Activated CD4-positive, alpha-beta T cell treated with anti-CD3 and anti-CD28 coated beads, Interleukin-10, Interleukin-2, amounts not matched to agents 100 ng/mL and 50 ng/mL, durations not matched to agents 16 hours and 8 hours (primary cell): ENCODE data around the gene CA11.
"Not testable (repeated sequence)": the region's sequence is repeated elsewhere in the genome, so short reads cannot be mapped to it uniquely, and the experiment has no call there.

Source experiments
- DNase-seq: peaks from one replicate; pipeline ENCODE4 v3.0.0-alpha.2; 2020

CA11 gene

GRCh38 chr19:48646001-48646721 is at the start of gene CA11:
Gene CA11, minus strand, starts transcription at chr19:48646187. Its CDS starts 555 bp downstream, at chr19:48645632.
- DNase-seq: peak; percentile 94

DNA sequence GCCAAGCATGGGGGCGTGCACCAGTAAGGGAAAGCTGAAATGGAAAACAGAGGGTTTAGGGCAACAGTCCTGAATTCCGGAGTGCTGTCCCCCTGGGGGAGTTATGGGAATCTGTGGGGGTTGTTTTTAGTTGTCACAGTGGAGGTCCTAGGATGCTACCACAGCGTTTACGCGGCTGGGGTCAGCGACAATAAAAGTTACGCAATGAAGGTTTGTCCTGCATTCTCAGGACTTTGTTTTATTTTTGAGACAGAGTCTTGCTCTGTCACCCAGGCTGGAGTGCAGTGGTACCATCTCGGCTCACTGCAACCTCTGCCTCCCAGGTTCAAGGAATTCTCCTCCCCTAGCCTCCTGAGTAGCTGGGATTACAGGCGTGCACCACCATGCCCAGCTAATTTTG is 47.6 kb upstream of the CA11 start:
- not testable (repeated sequence) for DNase-seq

DNA sequence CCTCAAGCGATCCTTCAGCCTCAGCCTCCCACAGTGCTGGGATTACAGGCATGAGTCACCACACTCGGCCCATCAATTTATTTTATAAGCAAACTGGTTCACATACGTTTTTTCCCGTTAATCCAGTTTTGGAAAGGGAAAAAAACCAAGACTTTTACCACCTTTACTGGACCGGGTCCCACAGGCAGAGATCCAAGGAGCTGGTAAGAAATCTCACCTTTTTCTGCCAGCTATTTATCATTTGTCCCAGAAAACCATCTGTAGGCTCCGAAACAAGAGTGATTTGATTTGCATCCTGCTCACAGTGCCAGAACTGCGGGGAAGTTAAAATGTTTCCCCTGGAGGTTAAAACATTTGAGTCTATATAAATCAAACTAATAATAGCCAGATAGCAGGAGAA is 43.5 kb upstream of the CA11 start:
- DNase-seq: no peak

DNA sequence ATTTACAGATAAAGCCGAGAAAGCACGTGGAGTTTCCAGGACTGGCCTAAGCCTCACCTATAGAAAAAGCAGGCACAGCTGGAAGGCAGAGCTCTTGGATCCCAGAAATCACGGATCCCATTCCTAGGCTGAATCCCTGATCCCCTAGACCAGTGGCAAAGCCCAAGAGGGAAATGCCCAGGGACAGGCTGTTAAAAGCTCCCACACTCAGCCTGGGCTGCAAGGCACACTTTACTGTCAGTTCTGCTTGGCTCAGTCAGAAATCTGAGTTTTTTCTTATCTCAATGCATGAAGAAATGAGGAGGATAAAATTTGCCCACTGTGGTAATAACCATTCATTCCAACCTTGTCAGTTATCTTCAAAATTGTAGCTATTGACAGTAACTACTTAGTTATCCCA is 41.8 kb upstream of the CA11 start:
- DNase-seq: no peak

GRCh38 chr19:48686637-48687036 is 40.6 kb upstream of the CA11 start:
- DNase-seq: not testable (repeated sequence)

DNA sequence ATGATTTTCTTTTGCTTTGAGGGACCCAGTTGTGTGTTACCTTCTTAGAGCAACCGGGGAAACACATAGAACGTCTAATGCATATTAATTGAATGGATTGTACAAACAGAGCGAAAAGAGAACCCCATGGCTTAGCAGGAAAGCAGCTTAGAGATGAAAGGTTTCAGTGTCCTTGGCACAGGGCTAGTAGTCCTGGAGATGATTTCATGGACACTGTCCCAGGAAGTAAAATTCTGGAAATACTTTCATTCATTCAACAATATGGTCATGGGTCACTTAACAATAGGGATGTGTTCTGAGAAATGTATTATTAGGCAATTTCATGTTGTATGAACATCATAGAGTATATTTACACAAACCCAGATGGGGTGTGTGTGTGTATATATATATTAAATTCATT is 40.1 kb upstream of the CA11 start:
- no peak for DNase-seq

- DNase-seq: no peak
These were observed 39.6 kb upstream of the CA11 start for GRCh38 chr19:48685583-48685982.

DNA sequence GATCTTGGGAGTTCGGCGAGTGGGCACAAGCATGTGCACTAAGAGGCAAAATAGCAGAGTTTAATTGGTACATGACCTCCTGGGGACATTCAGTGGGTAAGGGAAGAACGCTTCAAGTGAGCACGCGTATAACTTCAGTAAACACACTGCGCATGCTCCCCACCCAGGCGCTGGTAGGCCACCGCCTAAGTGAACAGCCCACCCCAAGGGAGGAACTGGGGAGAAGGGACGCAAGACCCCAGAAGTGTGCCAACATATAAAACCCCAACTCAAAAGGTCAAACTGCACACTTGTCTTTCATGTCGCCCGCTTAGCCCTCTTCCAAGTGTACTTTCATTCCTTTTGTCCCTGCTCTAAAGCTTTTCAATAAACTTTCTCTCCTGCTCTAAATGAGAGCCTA is 37.4 kb upstream of the CA11 start:
- peak; percentile 26 for DNase-seq

DNA sequence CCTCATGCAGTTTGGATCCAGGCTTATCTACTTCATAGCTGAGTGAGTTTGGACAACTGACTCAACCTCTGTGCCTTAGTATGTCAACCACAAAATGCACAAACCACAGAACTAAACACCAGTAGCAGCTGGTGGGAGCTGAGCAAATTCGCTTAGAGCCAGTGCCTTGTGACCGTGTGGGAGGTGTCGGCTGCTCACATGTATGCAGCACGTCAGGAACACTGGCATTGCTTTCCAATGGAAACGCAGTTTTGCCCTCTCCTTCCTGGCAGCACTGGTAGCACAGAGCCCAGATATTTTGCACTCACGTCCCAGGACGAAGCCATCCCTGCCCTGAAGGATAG is 35.1 kb upstream of the CA11 start:
- DNase-seq: peak; percentile 11

- no peak for DNase-seq
These were observed 34.6 kb upstream of the CA11 start for GRCh38 chr19:48680436-48681126.

DNA sequence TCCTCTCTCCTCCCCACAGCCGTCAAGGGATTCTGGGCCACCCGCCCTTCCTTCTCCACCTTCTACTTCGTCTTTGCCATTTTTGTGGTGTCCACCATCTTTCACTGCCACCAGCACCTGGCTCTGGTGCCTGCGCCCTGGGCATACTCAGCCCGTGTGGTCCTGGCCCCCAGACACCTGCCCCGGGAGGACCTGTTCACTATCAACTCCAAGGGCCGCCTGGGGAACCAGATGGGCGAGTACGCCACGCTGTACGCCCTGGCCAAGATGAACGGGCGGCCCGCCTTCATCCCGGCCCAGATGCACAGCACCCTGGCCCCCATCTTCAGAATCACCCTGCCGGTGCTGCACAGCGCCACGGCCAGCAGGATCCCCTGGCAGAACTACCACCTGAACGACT is 34.0 kb upstream of the CA11 start:
- not testable (repeated sequence) for DNase-seq

DNA sequence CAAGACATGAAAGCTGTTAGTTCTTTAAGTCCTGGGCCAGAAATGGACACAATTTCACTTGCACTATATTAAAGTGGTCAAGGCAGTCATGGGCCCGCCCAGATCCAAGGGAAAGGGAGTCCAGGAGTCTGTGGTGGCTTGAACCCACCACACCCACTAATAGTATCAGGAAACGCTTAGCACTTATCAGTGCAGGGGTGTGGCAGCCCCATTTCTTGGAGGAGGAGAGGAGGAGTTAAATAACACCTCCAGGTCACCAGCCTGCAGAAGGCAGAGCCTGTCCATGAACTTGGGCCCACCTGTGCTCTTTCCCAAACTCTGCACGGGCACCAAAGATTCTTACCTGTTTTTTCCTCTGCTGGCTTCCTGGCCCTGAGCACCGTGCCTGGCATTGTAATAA is 32.2 kb upstream of the CA11 start:
- no peak for DNase-seq

DNA sequence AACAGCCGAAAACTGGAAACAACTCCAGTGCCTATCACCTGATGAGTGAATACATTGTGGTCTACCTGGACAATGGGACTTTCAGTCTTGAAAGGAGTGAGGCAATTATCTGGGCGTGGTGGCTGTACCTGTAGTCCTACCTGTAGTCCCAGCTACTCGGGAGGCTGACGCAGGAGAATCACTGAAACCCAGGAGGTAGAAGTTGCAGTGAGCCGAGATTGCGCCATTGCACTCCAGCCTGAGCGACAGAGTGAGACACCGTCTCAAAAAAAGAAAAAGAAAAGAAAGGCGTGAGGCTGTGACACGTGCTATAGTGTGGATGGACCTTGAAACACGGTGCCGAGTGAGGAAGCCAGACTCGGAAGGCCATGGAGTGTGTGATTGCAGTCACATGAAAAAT is 30.9 kb upstream of the CA11 start:
- DNase-seq: no peak

DNA sequence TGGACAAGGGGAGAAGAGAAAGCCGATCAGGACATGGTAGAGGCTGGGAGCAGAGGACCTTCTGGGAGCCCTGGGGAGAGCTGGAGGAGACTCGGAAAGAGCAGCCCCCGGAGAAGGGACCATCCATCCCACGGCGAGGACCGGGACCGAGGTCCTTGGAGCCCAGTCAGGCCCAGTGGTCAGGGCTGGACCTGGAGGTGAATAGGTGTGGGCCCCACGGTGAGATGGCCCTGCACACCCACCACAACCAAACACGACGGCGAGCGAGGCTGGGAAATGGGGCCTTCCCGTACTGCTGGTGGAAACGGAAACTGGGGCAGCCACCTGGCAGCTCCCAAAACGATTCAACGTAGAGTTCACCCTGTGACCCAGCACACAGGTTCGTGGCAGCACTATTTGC is 30.5 kb upstream of the CA11 start:
- no peak for DNase-seq

- peak; percentile 83 for DNase-seq
These were observed 29.2 kb upstream of the CA11 start for GRCh38 chr19:48674921-48675824.

- DNase-seq: no peak
These were observed 28.3 kb upstream of the CA11 start for GRCh38 chr19:48674216-48674809.

GRCh38 chr19:48673436-48674100 is 27.6 kb upstream of the CA11 start:
- no peak for DNase-seq

GRCh38 chr19:48672994-48673393 is 27.0 kb upstream of the CA11 start, which contains the start of gene NTN5:
Gene NTN5, minus strand, starts transcription at chr19:48673017. Its CDS starts 2,031 bp downstream, at chr19:48670986.
- no peak for DNase-seq

GRCh38 chr19:48671446-48671995 is 25.5 kb upstream of the CA11 start:
- DNase-seq: no peak

DNA sequence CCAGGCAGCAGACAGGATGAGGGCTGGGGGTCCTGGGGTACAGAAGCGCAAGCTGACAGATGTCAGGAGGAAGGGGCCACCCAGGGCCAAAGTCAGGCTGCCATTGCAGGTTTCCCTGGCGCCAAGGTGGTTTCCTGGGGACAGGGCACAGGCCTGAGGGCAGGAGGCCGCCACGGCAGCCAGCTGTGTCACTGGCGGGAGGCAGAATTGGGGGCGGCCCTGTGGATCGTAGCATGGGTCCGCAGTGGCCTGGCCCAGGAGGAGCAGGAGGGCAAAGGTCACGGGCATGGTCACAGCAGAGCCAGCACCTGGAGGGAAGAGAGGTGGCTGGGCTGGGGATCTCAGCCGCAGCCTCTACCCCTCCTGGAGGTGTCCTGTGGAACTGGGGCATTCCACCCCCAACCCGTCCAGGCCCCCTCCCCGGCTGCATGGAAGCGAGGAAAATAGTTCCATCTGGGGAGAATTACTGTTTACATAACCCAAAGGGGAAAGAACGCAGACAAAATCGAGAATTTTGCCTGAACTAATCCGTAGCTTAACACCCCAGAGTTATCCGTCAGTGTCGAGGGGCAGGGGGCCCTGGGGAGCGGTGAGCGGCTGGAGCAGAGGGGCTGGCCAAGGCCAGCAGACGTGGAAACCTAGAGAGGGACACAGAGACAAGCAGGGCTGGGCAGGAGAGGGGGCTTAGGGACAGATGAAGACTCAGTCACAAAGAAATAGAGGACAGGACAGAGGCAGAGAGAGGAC is 24.9 kb upstream of the CA11 start:
- no peak for DNase-seq

- no peak for DNase-seq
These were observed 24.1 kb upstream of the CA11 start for GRCh38 chr19:48669903-48670668.
